Measurements from ENCODE around the gene STX8. TPM values are rescaled to one million over a fixed set of nuclear protein-coding genes. Genes with fewer than 3 reads are reported as not detected.
"Not testable (repeated sequence)": the region's sequence is repeated elsewhere in the genome, so short reads cannot be mapped to it uniquely, and the experiment has no call there.

The STX8 gene
- total RNA-seq, 1 experiment from 2014 or later, result 109 TPM

GRCh38 chr17:9409878-9410277 is 165.7 kb downstream of the STX8 start:
- Histone ChIP-seq H3K9me3 (replicated peaks) (no peaks in the 10 kb centered on the region), H3K36me3 (no peaks in the 10 kb centered on the region), H3K27ac (no peak overlapping the region), H3K27me3 (replicated peaks) (no peaks in the 10 kb centered on the region), H3K4me1 (replicated peaks) (peaks cover 28% of the 10 kb centered on the region), H3K4me3 (no peak overlapping the region)
- no peak for DNase-seq (ENCODE audit: low read depth in 1 of 2, low spot score in 2 of 2)

- no peak overlapping the region for H3K27ac ChIP-seq
- H3K4me1 ChIP-seq (replicated peaks), result peaks cover 28% of the 10 kb centered on the region
- no peak overlapping the region for H3K4me3 ChIP-seq
- no peak for DNase-seq (ENCODE audit: low read depth in 1 of 2, low spot score in 2 of 2)
- H3K9me3 ChIP-seq (replicated peaks), result no peaks in the 10 kb centered on the region
- no peaks in the 10 kb centered on the region for H3K27me3 ChIP-seq (replicated peaks)
- no peaks in the 10 kb centered on the region for H3K36me3 ChIP-seq
These were observed 166.5 kb downstream of the STX8 start for GRCh38 chr17:9408868-9409829.

DNA sequence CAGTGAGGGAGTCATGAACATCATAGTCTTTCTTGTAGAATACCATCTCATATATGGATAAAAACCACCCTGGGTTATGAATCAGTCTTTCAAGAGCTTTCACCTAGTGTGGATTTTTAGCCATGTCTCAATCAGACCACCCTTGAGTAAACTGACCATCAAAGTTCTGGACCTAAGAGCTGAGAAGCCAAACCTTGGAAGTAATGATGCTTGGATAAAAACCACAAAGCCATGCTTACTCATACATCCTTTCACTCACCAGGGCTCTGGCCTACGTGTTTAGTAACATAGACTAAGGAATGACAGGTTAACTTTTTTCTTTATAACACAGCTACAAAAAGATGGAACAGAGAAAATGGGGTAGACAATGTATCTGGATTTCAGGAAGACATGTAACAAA is 167.2 kb downstream of the STX8 start:
- peak in 1 of 2 experiments; percentile 36 for DNase-seq (ENCODE audit: low read depth in 1 of 2, low spot score in 2 of 2)
- H3K9me3 ChIP-seq (replicated peaks), result no peaks in the 10 kb centered on the region
- H3K27ac ChIP-seq, result no peak overlapping the region
- H3K4me1 ChIP-seq (replicated peaks), result peaks cover 28% of the 10 kb centered on the region
- no peaks in the 10 kb centered on the region for H3K27me3 ChIP-seq (replicated peaks)
- H3K36me3 ChIP-seq, result no peaks in the 10 kb centered on the region
- no peak overlapping the region for H3K4me3 ChIP-seq

DNA sequence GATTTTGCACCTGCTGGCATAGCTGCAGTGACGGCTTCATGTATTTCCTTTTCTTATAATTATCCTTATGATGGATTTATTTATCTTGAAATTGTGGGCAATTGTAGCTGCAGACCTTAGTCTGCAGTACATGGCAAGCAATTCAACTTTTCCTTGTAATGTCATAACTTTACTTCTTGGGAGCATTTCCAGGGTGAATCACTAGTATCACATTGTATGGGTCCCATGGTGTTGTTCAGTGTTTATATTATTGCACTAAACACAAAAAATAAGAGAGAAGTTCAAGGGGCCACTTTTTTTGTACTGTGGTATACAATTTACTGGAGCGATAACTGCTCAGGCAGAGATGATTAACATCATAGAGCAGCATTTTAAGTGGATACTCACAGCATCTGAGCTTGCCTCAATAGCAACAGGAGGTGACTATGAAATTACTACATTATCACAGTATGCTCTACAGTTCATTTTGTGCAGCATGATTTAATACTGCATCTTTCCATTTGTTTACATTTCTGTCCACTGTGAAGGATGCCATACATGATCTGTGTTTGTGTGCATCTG is 169.5 kb downstream of the STX8 start:
- Histone ChIP-seq H3K27me3 (replicated peaks) (no peaks in the 10 kb centered on the region), H3K27ac (no peak overlapping the region)
- peak in 1 of 2 experiments; percentile 31 for DNase-seq (ENCODE audit: low read depth in 1 of 2, low spot score in 2 of 2)

DNA sequence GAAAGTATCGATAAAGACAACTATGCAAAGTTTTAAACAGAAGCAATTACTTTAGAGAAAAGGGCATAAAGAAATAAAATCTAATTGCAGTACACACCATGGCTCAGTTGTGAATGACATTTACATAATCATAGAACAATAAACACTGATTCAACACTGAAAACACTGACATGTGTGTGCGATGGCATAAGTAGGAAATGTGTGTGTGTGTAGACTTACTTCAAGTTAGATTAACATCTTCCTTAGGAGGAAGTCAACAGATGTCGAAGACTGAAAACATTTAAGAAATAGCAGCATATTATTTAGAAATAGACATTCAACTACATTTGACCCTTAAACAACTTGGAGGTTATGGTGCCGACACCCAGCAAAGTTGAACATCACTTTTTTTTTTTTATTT is 172.4 kb downstream of the STX8 start:
- H3K27me3 ChIP-seq (replicated peaks), result no peaks in the 10 kb centered on the region
- no peaks in the 10 kb centered on the region for H3K36me3 ChIP-seq
- peaks cover 23% of the 10 kb centered on the region for H3K4me1 ChIP-seq (replicated peaks)
- DNase-seq (ENCODE audit: low read depth in 1 of 2, low spot score in 2 of 2), result no peak
- no peak overlapping the region for H3K27ac ChIP-seq
- no peaks in the 10 kb centered on the region for H3K9me3 ChIP-seq (replicated peaks)
- H3K4me3 ChIP-seq, result no peak overlapping the region

More for the DNA sequence above, 169.5 kb downstream of the STX8 start:
- Histone ChIP-seq H3K9me3 (replicated peaks) (no peaks in the 10 kb centered on the region), H3K4me3 (no peak overlapping the region), H3K36me3 (no peaks in the 10 kb centered on the region), H3K4me1 (replicated peaks) (peaks cover 33% of the 10 kb centered on the region)

- Histone ChIP-seq H3K4me3 (no peak overlapping the region), H3K36me3 (no peaks in the 10 kb centered on the region), H3K9me3 (replicated peaks) (no peaks in the 10 kb centered on the region), H3K27me3 (replicated peaks) (no peaks in the 10 kb centered on the region), H3K27ac (no peak overlapping the region), H3K4me1 (replicated peaks) (peaks cover 18% of the 10 kb centered on the region)
- DNase-seq (ENCODE audit: low read depth in 1 of 2, low spot score in 2 of 2), result peak in 1 of 2 experiments; percentile 23
These were observed 172.9 kb downstream of the STX8 start for GRCh38 chr17:9402590-9403199.

GRCh38 chr17:9401434-9401833 is 174.2 kb downstream of the STX8 start:
- Histone ChIP-seq H3K27ac (no peak overlapping the region), H3K27me3 (replicated peaks) (no peaks in the 10 kb centered on the region), H3K4me3 (no peak overlapping the region), H3K9me3 (replicated peaks) (no peaks in the 10 kb centered on the region), H3K36me3 (no peaks in the 10 kb centered on the region), H3K4me1 (replicated peaks) (peaks cover 13% of the 10 kb centered on the region)
- peak in 1 of 2 experiments; percentile 7 for DNase-seq (ENCODE audit: low read depth in 1 of 2, low spot score in 2 of 2)

DNA sequence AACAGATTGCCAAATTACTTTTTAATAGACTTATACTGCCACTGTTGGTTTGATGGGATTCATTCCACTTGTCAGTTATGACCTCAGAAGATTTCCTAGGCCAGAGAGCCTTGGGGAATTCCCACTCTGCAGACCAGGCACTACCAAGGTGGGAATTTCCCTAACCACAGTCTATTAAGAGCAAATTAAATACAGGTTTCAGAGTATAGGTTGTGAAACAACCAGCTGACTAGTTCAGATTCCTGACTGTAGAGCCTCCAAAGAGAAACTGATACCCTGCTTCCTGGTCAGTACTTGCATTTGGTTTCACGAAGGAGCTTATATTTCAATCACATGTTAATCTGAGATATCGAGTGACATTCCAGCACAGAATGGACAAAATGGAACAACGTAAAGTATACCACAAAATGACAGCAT is 186.5 kb downstream of the STX8 start:
- H3K36me3 ChIP-seq, result no peaks in the 10 kb centered on the region
- peak overlapping the region; percentile 60; the same call in 1 of the 2 replicates for H3K27ac ChIP-seq

GRCh38 chr17:9386401-9386800 is 189.2 kb downstream of the STX8 start:
- Histone ChIP-seq H3K36me3 (no peaks in the 10 kb centered on the region), H3K4me3 (no peak overlapping the region), H3K4me1 (replicated peaks) (peaks cover 18% of the 10 kb centered on the region), H3K27ac (no peak overlapping the region), H3K27me3 (replicated peaks) (no peaks in the 10 kb centered on the region), H3K9me3 (replicated peaks) (no peaks in the 10 kb centered on the region)
- DNase-seq (ENCODE audit: low read depth in 1 of 2, low spot score in 2 of 2), result no peak

More for the DNA sequence above, 186.5 kb downstream of the STX8 start:
- Histone ChIP-seq H3K9me3 (replicated peaks) (peaks cover 8% of the 10 kb centered on the region; the same call in 1 of the 2 replicates), H3K4me3 (no peak overlapping the region), H3K4me1 (replicated peaks) (peaks cover 18% of the 10 kb centered on the region), H3K27me3 (replicated peaks) (no peaks in the 10 kb centered on the region)
- DNase-seq (ENCODE audit: low read depth in 1 of 2, low spot score in 2 of 2), result peak; percentile 60 to 67

DNA sequence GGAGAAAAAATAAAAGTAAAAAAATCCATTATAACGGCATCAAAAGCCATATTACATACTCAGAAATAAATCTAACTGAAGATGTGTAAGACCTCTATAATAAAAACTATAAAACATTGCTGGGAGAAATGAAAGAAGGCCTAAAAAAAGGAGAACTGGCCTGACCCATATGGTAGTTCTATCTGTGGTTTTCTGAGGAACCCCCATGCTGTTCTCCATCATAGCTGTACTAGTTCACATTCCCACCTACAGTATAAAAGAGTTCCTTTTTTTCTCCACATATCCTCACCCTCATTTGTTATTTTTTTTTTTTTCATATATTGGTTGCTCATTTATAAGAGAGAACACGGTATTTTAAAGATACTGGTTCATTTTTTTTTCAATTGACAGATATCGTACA is 191.8 kb downstream of the STX8 start:
- H3K27me3 ChIP-seq (replicated peaks), result no peaks in the 10 kb centered on the region
- DNase-seq (ENCODE audit: low read depth in 1 of 2, low spot score in 2 of 2), result no peak
- H3K9me3 ChIP-seq (replicated peaks), result no peaks in the 10 kb centered on the region
- H3K4me3 ChIP-seq, result no peak overlapping the region
- H3K27ac ChIP-seq, result no peak overlapping the region
- no peaks in the 10 kb centered on the region for H3K36me3 ChIP-seq
- peaks cover 11% of the 10 kb centered on the region for H3K4me1 ChIP-seq (replicated peaks)

GRCh38 chr17:9382626-9383025 is 193.0 kb downstream of the STX8 start:
- H3K4me1 ChIP-seq (replicated peaks), result peaks cover 6% of the 10 kb centered on the region
- no peak for DNase-seq (ENCODE audit: low read depth in 1 of 2, low spot score in 2 of 2)

DNA sequence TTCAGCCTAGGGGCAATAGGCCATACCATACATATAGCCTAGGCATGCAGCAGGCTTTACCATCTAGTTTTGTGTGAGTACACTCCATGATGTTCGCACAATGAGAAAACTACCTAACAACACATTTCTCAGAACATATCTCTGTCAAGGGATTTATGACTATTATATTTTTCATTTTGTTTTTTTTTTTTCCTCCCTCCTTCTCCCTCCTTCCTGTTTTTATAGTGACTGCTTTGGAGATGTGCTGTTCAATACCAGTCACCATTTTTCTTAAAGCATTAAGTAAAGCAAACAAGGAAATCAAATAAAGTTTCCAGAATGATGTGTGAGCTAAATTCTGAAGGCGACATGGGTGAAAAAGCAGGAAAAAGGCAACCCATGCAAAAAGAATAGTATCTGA is 194.6 kb downstream of the STX8 start:
- no peak overlapping the region for H3K4me3 ChIP-seq
- H3K9me3 ChIP-seq (replicated peaks), result no peaks in the 10 kb centered on the region
- DNase-seq (ENCODE audit: low read depth in 1 of 2, low spot score in 2 of 2), result no peak
- peaks cover under 1% of the 10 kb centered on the region for H3K4me1 ChIP-seq (replicated peaks)
- H3K27me3 ChIP-seq (replicated peaks), result no peaks in the 10 kb centered on the region
- no peak overlapping the region for H3K27ac ChIP-seq
- H3K36me3 ChIP-seq, result peaks cover 1% of the 10 kb centered on the region; the same call in 1 of the 2 replicates

More at GRCh38 chr17:9382626-9383025, 193.0 kb downstream of the STX8 start:
- no peaks in the 10 kb centered on the region for H3K36me3 ChIP-seq
- no peak overlapping the region for H3K27ac ChIP-seq
- no peaks in the 10 kb centered on the region for H3K9me3 ChIP-seq (replicated peaks)
- H3K4me3 ChIP-seq, result no peak overlapping the region
- no peaks in the 10 kb centered on the region for H3K27me3 ChIP-seq (replicated peaks)

DNA sequence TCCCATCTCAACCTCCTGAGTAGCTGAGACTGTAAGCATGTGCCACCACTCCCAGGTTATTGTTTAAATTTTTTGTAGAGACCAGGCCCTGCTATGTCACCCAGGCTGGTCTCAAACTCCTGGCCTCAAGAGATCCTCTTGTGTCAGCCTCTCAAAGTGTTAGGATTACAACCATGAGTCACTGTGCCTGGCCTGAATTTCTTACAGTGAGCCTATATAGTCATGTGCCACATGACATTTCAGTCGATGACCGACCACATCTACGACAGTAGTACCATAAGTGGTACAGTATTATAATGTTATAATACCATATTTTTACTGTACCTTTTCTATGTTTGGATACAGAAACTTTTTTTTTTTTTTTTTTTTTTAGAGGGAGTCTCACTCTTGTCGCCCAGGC is 195.3 kb downstream of the STX8 start:
- no peak overlapping the region for H3K4me3 ChIP-seq
- DNase-seq (ENCODE audit: low read depth in 1 of 2, low spot score in 2 of 2), result no peak
- H3K27ac ChIP-seq, result no peak overlapping the region
- H3K9me3 ChIP-seq (replicated peaks), result no peaks in the 10 kb centered on the region
- H3K27me3 ChIP-seq (replicated peaks), result no peaks in the 10 kb centered on the region
- peaks cover 3% of the 10 kb centered on the region; the same call in 1 of the 2 replicates for H3K36me3 ChIP-seq
- H3K4me1 ChIP-seq (replicated peaks), result no peaks in the 10 kb centered on the region

- not testable (repeated sequence) for H3K27ac ChIP-seq; H3K4me1 ChIP-seq (replicated peaks); DNase-seq (ENCODE audit: low read depth in 1 of 2, low spot score in 2 of 2)
These were observed 199.4 kb downstream of the STX8 start for GRCh38 chr17:9376177-9376576.

More at GRCh38 chr17:9376177-9376576, 199.4 kb downstream of the STX8 start:
- not testable (repeated sequence) for H3K4me3 ChIP-seq; H3K36me3 ChIP-seq; H3K27me3 ChIP-seq (replicated peaks); H3K9me3 ChIP-seq (replicated peaks)
